ENCODE results near the gene IRF2BP2. TPM values are rescaled to one million over a fixed set of nuclear protein-coding genes. Genes with fewer than 3 reads are reported as not detected.

IRF2BP2 gene
- total and polyA plus RNA-seq, 2 donors (not counting 1 experiment from before 2014, with no cell fraction given), result 17.8 to 71.8 TPM

DNA sequence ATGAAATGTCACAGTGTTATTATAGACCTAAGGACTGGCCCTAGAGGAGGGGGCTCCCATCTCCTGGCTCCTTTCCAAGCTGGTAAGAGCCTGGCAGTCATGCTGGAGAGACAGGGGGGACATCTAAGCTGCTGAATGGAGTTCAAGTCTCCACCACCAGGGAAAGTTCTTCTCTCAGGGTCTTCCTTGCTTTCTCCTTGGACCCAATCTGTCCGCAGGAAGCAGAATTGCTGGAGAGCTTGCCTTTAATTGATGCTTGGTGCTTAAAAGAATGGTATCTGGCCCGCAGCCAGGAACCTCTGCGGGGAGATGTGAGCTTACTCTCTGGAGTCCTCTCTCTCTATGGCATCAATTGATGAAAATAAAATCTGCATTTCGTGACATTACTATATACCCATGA is 25.1 kb downstream of the IRF2BP2 start:
- no peak overlapping the region for H3K4me3 ChIP-seq (replicated peaks in 1 of 4; ENCODE audit: control extremely low read depth in 1 of 4, insufficient read depth in 1 of 4, low read depth in 3 of 4, low read length in 4 of 4)
- no peaks in the 10 kb centered on the region for H3K9me3 ChIP-seq (ENCODE audit: control insufficient read depth, insufficient read depth, low read depth, low read length)
- no peak overlapping the region for H3K4me2 ChIP-seq (ENCODE audit: extremely low read depth, insufficient read depth, low read length)
- peaks cover 3% of the 10 kb centered on the region for H3K4me1 ChIP-seq (ENCODE audit: control insufficient read depth, extremely low read depth, insufficient read depth, low read length)
- H3K79me2 ChIP-seq (ENCODE audit: control insufficient read depth, insufficient read depth, low read length), result no peaks in the 10 kb centered on the region
- TF ChIP-seq, protein P1, sequence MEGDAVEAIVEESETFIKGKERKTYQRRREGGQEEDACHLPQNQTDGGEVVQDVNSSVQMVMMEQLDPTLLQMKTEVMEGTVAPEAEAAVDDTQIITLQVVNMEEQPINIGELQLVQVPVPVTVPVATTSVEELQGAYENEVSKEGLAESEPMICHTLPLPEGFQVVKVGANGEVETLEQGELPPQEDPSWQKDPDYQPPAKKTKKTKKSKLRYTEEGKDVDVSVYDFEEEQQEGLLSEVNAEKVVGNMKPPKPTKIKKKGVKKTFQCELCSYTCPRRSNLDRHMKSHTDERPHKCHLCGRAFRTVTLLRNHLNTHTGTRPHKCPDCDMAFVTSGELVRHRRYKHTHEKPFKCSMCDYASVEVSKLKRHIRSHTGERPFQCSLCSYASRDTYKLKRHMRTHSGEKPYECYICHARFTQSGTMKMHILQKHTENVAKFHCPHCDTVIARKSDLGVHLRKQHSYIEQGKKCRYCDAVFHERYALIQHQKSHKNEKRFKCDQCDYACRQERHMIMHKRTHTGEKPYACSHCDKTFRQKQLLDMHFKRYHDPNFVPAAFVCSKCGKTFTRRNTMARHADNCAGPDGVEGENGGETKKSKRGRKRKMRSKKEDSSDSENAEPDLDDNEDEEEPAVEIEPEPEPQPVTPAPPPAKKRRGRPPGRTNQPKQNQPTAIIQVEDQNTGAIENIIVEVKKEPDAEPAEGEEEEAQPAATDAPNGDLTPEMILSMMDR (conservative IDR thresholded peaks at IDR 0.05 in 1 of 2, IDR thresholded peaks at IDR 0.05 in 1 of 2; ENCODE audit: low read depth in 1 of 2, low read length in 2 of 2), result no peak
- TF ChIP-seq EZH2 (IDR thresholded peaks at IDR 0.05; ENCODE audit: low read length, missing control alignments), result no peak
- H3K27me3 ChIP-seq (ENCODE audit: control insufficient read depth, insufficient read depth, low read length), result no peaks in the 10 kb centered on the region
- DNase-seq (ENCODE audit: low read depth in 2 of 2), result peak; percentile 23 to 66
- no peaks in the 10 kb centered on the region for H4K20me1 ChIP-seq (ENCODE audit: control insufficient read depth, extremely low read depth, insufficient read depth, low read length)
- no peak overlapping the region for H2AFZ ChIP-seq (ENCODE audit: low read length)
- no peak overlapping the region for H3K27ac ChIP-seq (ENCODE audit: insufficient read depth, low read length)
- H3K36me3 ChIP-seq (ENCODE audit: control insufficient read depth, insufficient read depth, low read length), result no peaks in the 10 kb centered on the region
- no peak overlapping the region for H3K9ac ChIP-seq (ENCODE audit: insufficient read depth, low read length)

GRCh38 chr1:234584420-234584805 is 25.6 kb downstream of the IRF2BP2 start:
- DNase-seq (ENCODE audit: low read depth in 2 of 2), result no peak
- no peak overlapping the region for H3K4me2 ChIP-seq (ENCODE audit: extremely low read depth, insufficient read depth, low read length)
- H3K4me1 ChIP-seq (ENCODE audit: control insufficient read depth, extremely low read depth, insufficient read depth, low read length), result peaks cover 3% of the 10 kb centered on the region
- H3K27me3 ChIP-seq (ENCODE audit: control insufficient read depth, insufficient read depth, low read length), result no peaks in the 10 kb centered on the region
- H3K36me3 ChIP-seq (ENCODE audit: control insufficient read depth, insufficient read depth, low read length), result no peaks in the 10 kb centered on the region
- no peak overlapping the region for H3K9ac ChIP-seq (ENCODE audit: insufficient read depth, low read length)
- no peaks in the 10 kb centered on the region for H4K20me1 ChIP-seq (ENCODE audit: control insufficient read depth, extremely low read depth, insufficient read depth, low read length)
- TF ChIP-seq, protein P1 (conservative IDR thresholded peaks at IDR 0.05 in 1 of 2, IDR thresholded peaks at IDR 0.05 in 1 of 2; ENCODE audit: low read depth in 1 of 2, low read length in 2 of 2), result no peak
- H2AFZ ChIP-seq (ENCODE audit: low read length), result no peak overlapping the region
- H3K4me3 ChIP-seq (replicated peaks in 1 of 4; ENCODE audit: control extremely low read depth in 1 of 4, insufficient read depth in 1 of 4, low read depth in 3 of 4, low read length in 4 of 4), result no peak overlapping the region
- no peaks in the 10 kb centered on the region for H3K9me3 ChIP-seq (ENCODE audit: control insufficient read depth, insufficient read depth, low read depth, low read length)
- H3K79me2 ChIP-seq (ENCODE audit: control insufficient read depth, insufficient read depth, low read length), result no peaks in the 10 kb centered on the region
- H3K27ac ChIP-seq (ENCODE audit: insufficient read depth, low read length), result no peak overlapping the region

- no peak overlapping the region for H3K4me2 ChIP-seq (ENCODE audit: extremely low read depth, insufficient read depth, low read length)
- H4K20me1 ChIP-seq (ENCODE audit: control insufficient read depth, extremely low read depth, insufficient read depth, low read length), result no peaks in the 10 kb centered on the region
- H3K36me3 ChIP-seq (ENCODE audit: control insufficient read depth, insufficient read depth, low read length), result no peaks in the 10 kb centered on the region
- H3K9me3 ChIP-seq (ENCODE audit: control insufficient read depth, insufficient read depth, low read depth, low read length), result no peaks in the 10 kb centered on the region
- H3K79me2 ChIP-seq (ENCODE audit: control insufficient read depth, insufficient read depth, low read length), result no peaks in the 10 kb centered on the region
- no peak overlapping the region for H2AFZ ChIP-seq (ENCODE audit: low read length)
- H3K27me3 ChIP-seq (ENCODE audit: control insufficient read depth, insufficient read depth, low read length), result no peaks in the 10 kb centered on the region
- DNase-seq (ENCODE audit: low read depth in 2 of 2), result no peak
- no peak overlapping the region for H3K27ac ChIP-seq (ENCODE audit: insufficient read depth, low read length)
- H3K4me3 ChIP-seq (replicated peaks in 1 of 4; ENCODE audit: control extremely low read depth in 1 of 4, insufficient read depth in 1 of 4, low read depth in 3 of 4, low read length in 4 of 4), result no peak overlapping the region
- H3K4me1 ChIP-seq (ENCODE audit: control insufficient read depth, extremely low read depth, insufficient read depth, low read length), result peaks cover 3% of the 10 kb centered on the region
- TF ChIP-seq EZH2 (IDR thresholded peaks at IDR 0.05; ENCODE audit: low read length, missing control alignments), result no peak
- TF ChIP-seq, protein P1 (conservative IDR thresholded peaks at IDR 0.05 in 1 of 2, IDR thresholded peaks at IDR 0.05 in 1 of 2; ENCODE audit: low read depth in 1 of 2, low read length in 2 of 2), result no peak
- H3K9ac ChIP-seq (ENCODE audit: insufficient read depth, low read length), result no peak overlapping the region
Measured at GRCh38 chr1:234583755-234584419, 26.1 kb downstream of the IRF2BP2 start.
